A673 (cell line): ENCODE data around the gene ROBO2.

ENCODE experiments used
- CTCF ChIP-seq: fragments of 300-800, 200-600 bp; sonication (generic); conservative IDR thresholded peaks from 2 replicates; pipeline ENCODE4 v1.5.1; 2017; ENCODE audit warnings: low read depth, mild to moderate bottlenecking, antibody characterized with exemption, low read length, moderate library complexity, mixed read lengths
- EZH2 ChIP-seq: fragments of 200-600 bp; sonication (generic); IDR thresholded peaks from 2 replicates; pipeline ENCODE4 v1.6.1; 2017; ENCODE audit warnings: borderline replicate concordance, low read depth, mild to moderate bottlenecking, mixed read lengths, antibody characterized with exemption, low read length; ENCODE audit not compliant: poor library complexity, severe bottlenecking

GRCh38 chr3:77072232-77072631, 32.3 kb downstream of the ROBO2 start:
- TF ChIP-seq EZH2 (no peak), CTCF (no peak)
